Cortex of kidney (tissue), 1 donor: ENCODE data around the gene EIF4A2.

Source experiments
- DNase-seq: peaks from one replicate; lab custom pipeline; 2025; lab: John Stamatoyannopoulos, UW

EIF4A2 gene

DNA sequence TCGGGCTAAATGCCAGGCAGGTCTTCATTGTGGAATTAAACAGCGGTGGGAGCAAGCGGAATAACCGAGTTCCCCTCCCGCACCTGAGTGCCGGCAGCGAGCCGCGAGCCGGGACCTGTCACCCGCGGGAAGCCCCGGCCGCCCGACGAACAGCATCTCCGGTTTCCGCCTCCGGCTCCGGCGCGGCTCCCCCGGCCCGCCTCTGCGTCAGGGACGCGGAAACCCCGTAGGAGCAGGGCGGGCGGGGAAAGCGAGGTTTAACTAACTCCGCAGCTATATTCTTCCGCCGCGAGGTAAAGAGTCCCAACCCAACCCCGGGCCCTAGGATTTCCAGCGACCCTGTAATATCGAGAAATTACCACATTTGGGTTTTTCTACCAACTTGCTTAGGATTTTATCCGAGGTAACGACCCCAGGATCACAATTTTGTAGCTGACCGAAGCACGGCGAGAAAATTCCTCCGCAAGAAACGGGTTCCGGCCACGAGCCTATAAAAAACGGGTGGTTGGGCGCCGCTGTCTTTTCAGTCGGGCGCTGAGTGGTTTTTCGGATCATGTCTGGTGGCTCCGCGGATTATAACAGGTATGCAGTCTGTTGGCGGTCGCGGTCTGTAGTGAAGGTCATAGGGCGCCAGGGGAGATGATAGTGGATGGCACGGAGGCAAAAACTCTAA lies at the start of gene EIF4A2:
EIF4A2 (plus strand) TSS at position 520 of the 673 bp plus-strand sequence; CDS start at position 554, 34 bp downstream.
- peak; percentile 17 for DNase-seq

- no peak for DNase-seq
These were observed 40.6 kb upstream of the EIF4A2 start for GRCh38 chr3:186742618-186743380.

- no peak for DNase-seq
These were observed 39.7 kb upstream of the EIF4A2 start for GRCh38 chr3:186743666-186744065.

GRCh38 chr3:186746008-186746407 lies 37.4 kb upstream of the EIF4A2 start:
- no peak for DNase-seq

- DNase-seq = no peak
These were observed 33.1 kb upstream of the EIF4A2 start for GRCh38 chr3:186750316-186750715.

DNA sequence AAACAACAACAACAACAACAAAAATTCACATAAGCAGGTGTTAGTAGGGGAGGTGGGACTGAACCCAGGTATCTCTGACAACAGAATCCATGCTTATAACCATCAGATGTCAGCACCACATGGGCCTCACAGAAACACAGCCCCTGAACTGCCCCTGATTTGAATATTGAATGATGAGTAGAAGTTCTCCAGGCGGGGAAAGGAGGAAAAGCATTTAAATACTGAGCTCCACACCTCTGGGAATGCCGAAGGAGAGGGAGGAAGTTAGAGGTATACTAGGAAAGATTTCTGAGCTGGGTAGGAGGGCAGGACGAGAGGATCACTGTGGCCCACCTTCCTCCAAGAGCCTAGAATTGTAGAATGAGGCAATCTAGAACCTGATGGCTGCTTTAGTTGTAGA lies 31.9 kb upstream of the EIF4A2 start:
- no peak for DNase-seq

DNA sequence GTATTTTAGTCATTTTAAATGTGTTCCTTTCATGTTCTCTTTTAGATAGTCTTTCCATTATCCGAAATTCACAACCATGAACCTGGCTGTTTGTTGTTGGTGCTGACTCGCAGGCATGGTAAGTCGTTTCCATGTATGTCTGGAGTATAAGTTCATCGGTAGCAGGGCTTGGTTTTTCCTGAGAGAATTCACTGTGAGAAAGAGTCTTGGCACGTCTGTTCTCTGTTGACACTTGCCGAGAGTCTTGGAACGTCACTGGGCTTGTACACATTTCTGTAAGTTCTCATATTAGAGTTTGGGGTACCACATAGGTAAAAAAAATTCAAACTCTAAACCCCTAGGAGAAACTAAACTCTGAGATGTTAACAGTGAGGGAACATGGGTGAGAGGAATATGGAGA lies 29.4 kb upstream of the EIF4A2 start:
- DNase-seq = no peak

DNA sequence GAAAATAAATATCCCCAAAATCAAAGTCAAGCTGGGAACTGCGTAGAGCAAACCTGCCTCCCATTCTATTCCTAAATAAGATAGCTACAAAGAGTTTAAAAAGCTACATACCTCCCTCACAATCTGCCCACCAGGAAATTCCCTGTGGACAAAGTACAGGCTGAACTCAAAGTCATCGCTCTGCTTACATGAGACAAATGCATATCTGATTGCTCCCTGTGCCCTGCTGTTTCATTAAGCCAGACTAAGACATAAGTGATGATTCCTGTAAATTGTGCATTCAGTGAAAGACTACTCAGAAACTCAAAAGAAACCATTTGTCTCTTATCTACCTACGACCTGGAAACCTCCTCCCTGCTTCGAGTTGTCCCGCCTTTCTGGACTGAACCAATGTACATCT lies 28.5 kb upstream of the EIF4A2 start:
- DNase-seq = no peak

GRCh38 chr3:186757214-186757613 lies 26.2 kb upstream of the EIF4A2 start:
- DNase-seq = no peak

GRCh38 chr3:186757686-186758220 lies 25.6 kb upstream of the EIF4A2 start:
- no peak for DNase-seq

DNA sequence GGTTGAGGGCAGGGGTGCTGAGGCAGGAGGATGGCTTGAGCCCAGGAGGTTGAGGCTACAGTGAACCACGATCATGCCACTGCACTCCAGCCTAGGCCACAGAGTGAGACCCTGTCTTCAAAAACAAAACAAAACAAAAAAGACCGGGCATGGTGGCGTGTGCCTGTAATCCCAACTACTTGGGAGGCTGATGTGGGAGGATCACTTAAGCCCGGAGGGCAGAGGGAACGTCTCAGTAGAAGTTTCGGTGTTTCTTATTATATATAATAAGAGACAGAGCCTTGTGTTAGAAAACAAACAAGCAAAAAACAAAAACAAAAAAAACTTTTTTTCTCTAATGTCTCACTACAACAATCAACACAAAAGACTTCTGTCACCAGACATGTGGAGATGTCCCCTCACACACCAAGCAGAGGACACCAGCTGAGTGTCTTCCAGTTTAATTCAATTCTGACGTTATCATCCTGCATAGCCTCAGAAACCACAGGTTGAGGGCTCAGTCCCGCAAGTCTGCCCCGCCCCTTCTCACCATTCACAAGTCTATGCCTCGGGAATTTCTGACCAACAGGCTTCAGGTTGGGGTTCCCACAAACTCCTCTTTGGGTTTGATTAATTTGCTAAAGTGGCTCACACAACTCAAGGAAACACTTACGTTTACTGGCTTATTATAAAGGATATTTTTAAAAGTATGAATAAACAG lies 24.0 kb upstream of the EIF4A2 start:
- no peak for DNase-seq

- DNase-seq = no peak
These were observed 23.1 kb upstream of the EIF4A2 start for GRCh38 chr3:186760141-186760833.

- DNase-seq = no peak
These were observed 22.4 kb upstream of the EIF4A2 start for GRCh38 chr3:186760897-186761447.

GRCh38 chr3:186772281-186772694 lies 11.1 kb upstream of the EIF4A2 start:
- no peak for DNase-seq

DNA sequence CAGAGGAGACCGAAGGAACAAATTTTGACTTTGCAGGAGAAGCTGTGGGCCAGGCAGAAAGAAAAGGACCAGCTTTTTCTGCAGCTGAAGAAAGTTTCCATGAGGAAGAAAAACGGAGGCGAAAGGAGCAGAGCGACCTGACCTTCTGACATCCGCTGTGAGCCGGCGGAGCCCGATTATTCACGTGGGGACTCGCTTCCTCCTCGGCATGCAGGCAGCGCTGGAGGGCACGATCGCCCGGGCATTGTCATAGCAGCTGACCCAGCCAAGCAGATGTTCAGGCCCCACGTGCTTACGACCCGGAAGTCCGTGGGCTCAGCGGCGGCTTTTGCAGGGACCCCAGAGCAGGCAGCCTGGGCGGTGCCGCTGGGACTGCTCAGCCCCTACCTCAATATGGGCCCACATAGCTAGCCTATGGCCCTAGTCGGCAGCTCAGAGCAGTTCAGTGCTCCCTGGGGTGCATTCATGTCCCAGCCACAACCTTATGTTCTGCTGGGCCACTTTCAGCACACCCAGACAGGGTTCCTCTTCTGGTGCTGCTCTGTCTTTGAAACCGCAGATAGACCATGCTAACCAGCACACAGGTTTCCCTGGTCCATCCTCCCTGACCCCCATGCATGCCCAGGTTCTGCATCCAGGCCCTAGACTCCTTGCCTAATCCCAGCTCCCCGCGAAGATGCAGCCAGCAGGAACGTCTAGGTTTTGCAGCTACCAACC lies 10.5 kb upstream of the EIF4A2 start:
- no peak for DNase-seq

DNA sequence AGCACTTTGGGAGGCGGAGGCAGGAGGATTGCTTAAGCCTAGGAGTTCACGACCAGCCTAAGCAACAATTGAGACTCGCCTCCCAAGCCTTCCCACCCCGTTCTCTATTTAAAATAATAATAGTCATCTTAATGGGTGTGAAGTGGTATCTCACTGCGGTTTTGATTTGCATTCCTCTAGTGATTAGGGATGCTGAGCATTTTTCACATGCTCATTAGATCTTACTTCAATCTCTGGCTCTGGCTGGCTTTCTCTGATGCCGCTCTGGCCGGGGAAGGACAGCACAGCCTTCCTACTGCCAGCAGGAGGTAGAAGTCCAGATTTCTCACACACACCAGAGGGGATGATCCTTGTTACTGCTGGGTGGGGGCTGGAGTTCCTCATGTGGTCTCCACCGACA lies 7.4 kb upstream of the EIF4A2 start:
- no peak for DNase-seq

DNA sequence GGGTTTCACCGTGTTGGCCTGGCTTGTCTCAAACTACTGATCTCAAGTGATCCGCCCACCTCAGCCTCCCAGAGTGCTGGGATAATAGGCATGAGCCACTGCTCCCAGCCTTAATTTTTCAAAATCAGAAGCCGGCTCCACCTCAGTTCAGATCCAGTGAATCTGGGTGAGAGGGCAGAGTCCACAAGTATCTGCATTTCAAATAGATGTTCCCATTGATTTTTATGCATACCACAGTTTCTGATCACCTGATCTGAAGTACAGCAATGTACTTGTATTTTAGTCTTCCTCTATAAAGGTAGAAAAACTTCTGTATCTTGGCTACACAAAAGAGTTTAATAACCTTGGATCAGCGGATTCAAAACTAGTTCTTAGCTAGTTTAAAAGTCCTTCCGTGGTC lies 4.2 kb upstream of the EIF4A2 start:
- no peak for DNase-seq

- DNase-seq = no peak
These were observed 777 bp upstream of the EIF4A2 start for GRCh38 chr3:186782542-186783057.

GRCh38 chr3:186783731-186784515 lies 546 bp downstream of the EIF4A2 start:
- no peak for DNase-seq
